NOMO-1 treated with DMSO at 0.1 percent for 48 hours (cell line): ENCODE data around the gene IPPK.
"Not testable (repeated sequence)": the region's sequence is repeated elsewhere in the genome, so short reads cannot be mapped to it uniquely, and the experiment has no call there.

ENCODE experiments used
- DNase-seq: peaks from one replicate; lab custom pipeline; 2025; ENCODE audit not compliant: unreplicated experiment; lab: John Stamatoyannopoulos, UW

The IPPK gene

GRCh38 chr9:92598382-92598781 lies 71.5 kb downstream of the IPPK start:
- no peak for DNase-seq

DNA sequence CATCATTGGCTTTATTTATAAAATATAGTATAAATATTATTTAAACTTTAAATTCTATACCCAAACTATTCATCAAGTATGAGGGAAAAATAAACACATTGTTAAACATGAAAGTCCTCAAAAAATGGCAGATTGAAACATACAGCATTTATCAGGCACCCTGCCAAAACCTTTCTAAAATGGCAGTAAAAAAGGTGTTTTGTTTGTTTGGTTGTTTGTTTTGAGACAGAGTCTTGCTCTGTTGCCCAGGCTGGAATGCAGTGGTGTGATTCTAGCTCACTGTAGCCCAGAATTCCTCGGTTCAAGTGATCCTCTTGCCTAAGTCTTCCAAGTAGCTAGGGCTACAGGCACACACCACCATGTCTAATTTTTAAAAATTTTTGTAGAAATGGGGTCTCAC lies 74.0 kb downstream of the IPPK start:
- no peak for DNase-seq

DNA sequence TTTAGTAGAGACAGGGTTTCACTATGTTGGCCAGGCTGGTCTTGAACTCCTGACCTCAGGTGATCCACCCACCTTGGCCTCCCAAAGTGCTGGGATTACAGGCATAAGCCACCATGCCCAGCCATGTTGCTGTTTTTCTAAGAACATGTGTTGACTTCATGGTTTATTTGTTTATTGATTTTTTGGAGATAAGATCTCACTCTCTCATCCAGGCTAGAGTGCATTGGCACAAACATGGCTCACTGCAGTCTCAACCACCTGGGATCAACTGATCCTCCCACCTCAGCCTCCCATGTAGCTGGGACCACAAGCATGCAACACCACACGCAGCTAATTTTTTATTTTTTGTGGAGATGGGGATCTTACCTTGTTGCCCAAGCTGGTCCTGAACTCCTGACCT lies 74.9 kb downstream of the IPPK start:
- not testable (repeated sequence) for DNase-seq

DNA sequence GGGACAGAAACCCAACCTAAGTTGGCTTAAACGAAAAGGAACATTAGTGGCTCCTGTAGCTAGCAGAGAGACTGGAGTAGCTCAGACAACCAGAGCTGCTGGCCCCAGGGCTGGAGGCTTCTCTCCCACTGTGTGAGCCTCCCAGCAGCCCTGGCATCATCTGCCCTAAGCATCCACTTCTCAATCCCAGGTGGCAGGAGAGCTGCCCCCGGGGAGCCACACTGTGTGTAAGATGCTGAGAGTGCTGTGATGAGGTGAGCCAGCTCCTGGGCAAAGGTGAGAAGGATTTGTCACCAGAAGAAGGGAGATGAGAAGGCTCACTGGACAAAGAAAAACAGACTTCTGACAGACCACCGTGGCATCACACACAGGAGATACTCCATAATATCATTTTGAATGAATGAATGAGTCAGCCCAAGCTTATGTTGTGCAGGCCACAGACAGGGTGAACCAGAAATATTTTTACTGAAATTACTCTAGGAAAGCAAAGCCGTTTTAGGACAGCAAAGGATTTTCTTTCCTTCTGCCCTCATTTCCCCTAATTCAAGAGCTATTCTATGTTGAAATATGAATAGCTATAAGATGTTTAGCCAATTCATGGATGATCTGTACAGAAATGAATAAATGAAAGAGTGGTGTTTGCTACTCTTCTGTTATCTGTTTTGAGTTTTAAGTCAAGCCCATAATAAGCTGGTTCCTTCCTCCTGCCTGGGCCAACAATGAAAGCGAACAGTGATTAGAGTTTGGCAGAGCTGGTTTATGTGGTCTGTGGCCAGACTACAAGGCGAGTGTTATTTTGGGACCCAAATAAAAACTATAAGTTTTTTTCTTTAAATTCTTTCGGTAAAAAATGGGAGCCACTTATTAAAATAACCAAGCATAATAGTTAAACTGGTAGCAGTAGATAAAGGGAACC lies 76.7 kb downstream of the IPPK start:
- DNase-seq: peak; percentile 9

DNA sequence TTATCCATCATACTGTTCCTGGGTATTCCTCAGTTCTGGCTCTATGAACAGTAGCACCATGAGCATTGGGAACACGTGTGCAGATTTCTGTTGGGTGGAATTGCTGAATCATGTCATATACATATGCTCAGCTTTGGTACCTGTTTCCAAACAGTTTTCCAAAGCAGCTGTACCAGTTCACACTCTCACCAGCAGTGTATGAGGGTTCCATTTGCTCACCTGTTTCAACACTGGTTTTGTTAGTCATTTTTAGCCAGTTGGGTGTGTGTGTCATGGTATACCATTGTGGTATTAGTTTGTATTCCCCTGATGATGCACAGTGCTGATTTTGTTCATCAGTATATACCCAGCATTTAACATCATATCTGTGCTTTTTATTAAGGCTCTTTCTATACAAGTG lies 77.4 kb downstream of the IPPK start:
- DNase-seq: no peak

DNA sequence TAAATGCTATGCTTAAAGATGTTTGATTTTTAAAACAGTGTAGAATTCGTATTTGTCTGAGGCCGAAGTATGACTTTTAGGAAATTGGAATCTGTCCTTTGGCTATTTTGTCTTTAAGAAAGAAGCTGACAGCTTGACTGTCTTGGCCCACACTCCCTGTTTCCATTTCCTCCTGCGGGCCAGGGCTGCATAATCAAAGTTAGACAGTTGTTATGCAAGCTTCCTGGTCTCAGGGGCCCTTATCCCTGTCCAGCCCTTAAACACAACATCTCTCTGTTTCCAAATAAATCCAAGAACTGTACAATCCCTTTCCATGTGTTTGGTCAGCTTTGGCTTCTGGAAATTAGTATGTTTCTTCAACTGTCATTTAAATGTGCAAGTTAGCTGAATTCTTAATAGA lies 79.6 kb downstream of the IPPK start:
- peak; percentile 78 for DNase-seq

DNA sequence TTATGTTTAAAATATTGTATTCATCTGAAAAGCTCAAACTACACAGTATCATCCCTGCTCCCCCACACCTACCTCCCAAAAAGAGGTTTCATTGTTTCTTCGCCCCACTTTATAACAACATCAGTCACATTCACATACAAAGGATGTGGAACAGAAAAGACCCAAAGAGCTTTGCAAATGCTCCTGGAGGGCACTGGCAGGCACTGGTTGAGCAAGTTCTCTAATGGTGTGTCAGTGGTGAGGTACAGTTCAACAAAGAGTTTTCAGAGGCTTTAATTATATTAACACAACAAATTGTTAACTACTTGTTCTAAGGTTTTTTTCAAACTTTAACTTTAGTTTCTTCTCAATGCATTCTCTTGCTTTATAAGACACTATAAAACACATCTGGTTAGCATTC lies 80.0 kb downstream of the IPPK start:
- DNase-seq: peak; percentile 21

DNA sequence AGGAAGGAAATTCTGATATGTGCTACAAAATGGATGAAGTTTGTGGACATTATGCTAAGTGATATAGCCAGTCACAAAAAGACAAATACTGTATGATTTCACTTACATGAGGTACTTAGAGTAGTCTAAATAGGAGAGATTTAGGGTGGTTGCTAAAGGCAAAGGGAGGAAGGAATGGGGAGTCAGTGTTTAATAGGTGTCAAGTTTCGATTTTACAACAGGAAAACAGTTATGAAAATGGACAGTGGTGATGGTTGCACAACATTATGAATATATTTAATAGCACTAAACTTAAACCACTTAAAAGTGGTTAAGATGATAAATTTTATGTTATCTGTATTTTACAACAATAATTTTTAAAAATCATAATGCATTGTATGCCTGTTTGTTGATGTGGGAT lies 93.8 kb downstream of the IPPK start:
- DNase-seq: peak; percentile 46

- DNase-seq: not testable (repeated sequence)
Measured at GRCh38 chr9:92573612-92574011, 96.3 kb downstream of the IPPK start.

DNA sequence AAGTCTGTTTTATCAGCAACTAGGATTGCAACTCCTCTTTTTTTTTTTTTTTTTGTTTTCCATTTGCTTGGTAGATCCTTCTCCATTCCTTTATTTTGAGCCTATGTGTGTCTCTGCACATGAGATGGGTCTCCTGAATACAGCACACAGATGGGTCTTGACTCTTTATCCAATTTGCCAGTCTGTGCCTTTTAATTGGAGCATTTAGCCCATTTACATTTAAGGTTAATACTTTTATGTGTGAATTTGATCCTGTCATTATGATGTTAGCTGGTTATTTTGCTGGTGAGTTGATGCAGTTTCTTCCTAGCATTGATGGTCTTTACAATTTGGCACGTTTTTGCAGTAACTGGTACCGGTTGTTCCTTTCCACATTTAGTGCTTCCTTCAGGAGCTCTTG lies 98.1 kb downstream of the IPPK start:
- not testable (repeated sequence) for DNase-seq

GRCh38 chr9:92564982-92565381 lies 104.9 kb downstream of the IPPK start:
- DNase-seq: no peak

DNA sequence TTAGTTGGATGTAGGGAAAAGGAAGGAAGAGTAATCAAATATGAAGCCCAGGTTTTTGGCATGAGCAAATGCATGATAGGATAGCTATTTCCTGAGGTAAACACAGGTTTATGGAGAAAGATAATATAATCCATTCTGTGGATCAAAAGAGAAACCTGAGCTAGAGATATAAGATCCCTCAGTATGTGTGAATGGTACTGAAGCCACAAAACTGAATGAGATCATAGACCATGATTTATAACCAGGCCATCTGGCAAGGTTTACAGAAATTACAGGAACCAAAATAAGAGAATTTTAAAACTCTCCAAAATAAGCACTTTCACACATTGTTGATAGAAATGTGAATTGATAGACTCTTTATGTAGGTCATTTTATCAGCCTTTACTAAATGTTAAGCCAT lies 105.4 kb downstream of the IPPK start:
- DNase-seq: no peak
